MM.1S (cell line): ENCODE data around the gene LRP5.

ENCODE experiments used
- DNase-seq: peaks from one replicate; pipeline ENCODE4 v3.0.0-alpha.2; 2015
- H2AFZ ChIP-seq: fragments of 300-600 bp; sonication (generic); 2 replicates; pipeline ENCODE4 v1.6.0; 2016; ENCODE audit warnings: antibody characterized with exemption, low read length
- H3F3A ChIP-seq: fragments of 300-600 bp; sonication (generic); 2 replicates; pipeline ENCODE4 v1.6.1; 2016; ENCODE audit warnings: mild to moderate bottlenecking, antibody characterized with exemption, low read length, moderate library complexity, mixed read lengths; ENCODE audit not compliant: insufficient read depth
- H3K27ac ChIP-seq: fragments of 300-600 bp; sonication (generic); 2 replicates; pipeline ENCODE4 v1.5.1; 2016; ENCODE audit warnings: mild to moderate bottlenecking, low read length
- H3K27me3 ChIP-seq: fragments of 300-600 bp; sonication (generic); replicated peaks from 2 replicates; pipeline ENCODE4 v1.6.0; 2016; ENCODE audit warnings: low read length; ENCODE audit not compliant: insufficient read depth
- H3K36me3 ChIP-seq: fragments of 300-600 bp; sonication (generic); replicated peaks from 2 replicates; pipeline ENCODE4 v1.6.1; 2016; ENCODE audit warnings: mild to moderate bottlenecking, low read length, mixed read lengths; ENCODE audit not compliant: insufficient read depth
- H3K4me1 ChIP-seq: fragments of 300-600 bp; sonication (generic); 2 replicates; pipeline ENCODE4 v1.6.1; 2016; ENCODE audit warnings: low read length, mixed read lengths
- H3K4me2 ChIP-seq: fragments of 300-600 bp; sonication (generic); 2 replicates; pipeline ENCODE4 v1.6.0; 2016; ENCODE audit warnings: low read depth, low read length
- H3K4me3 ChIP-seq: fragments of 300-600 bp; sonication (generic); 2 replicates; pipeline ENCODE4 v1.5.1; 2016; ENCODE audit warnings: low read length, mixed read lengths
- H3K79me2 ChIP-seq: fragments of 300-600 bp; sonication (generic); 2 replicates; pipeline ENCODE4 v1.6.1; 2016; ENCODE audit warnings: mixed run types, low read length, mixed read lengths
- H3K9ac ChIP-seq: fragments of 300-600 bp; sonication (generic); 2 replicates; pipeline ENCODE4 v1.6.1; 2016; ENCODE audit warnings: low read length, mixed read lengths
- H3K9me2 ChIP-seq: fragments of 300-600 bp; sonication (generic); replicated peaks from 2 replicates; pipeline ENCODE4 v1.6.1; 2016; ENCODE audit warnings: mild to moderate bottlenecking, low read length, mixed read lengths; ENCODE audit not compliant: insufficient read depth
- H3K9me3 ChIP-seq: fragments of 300-600 bp; sonication (generic); replicated peaks from 2 replicates; pipeline ENCODE4 v1.6.1; 2016; ENCODE audit warnings: mild to moderate bottlenecking, low read length, mixed read lengths; ENCODE audit not compliant: insufficient read depth
- H4K20me1 ChIP-seq: fragments of 300-600 bp; sonication (generic); 2 replicates; pipeline ENCODE4 v1.6.1; 2016; ENCODE audit warnings: mild to moderate bottlenecking, low read length, moderate library complexity, mixed read lengths; ENCODE audit not compliant: insufficient read depth
- CTCF ChIP-seq: fragments of 300-600 bp; sonication (generic); IDR thresholded peaks from 2 replicates; pipeline ENCODE4 v1.5.1; 2016; ENCODE audit warnings: antibody characterized with exemption, low read length, mixed read lengths
- EZH2 ChIP-seq: fragments of 300-600 bp; sonication (generic); optimal IDR thresholded peaks from 2 replicates; pipeline ENCODE3; 2017; ENCODE audit warnings: low read depth, mild to moderate bottlenecking, antibody characterized with exemption, low read length, mixed read lengths
- EZH2phosphoT487 ChIP-seq: fragments of 300-600 bp; sonication (generic); IDR thresholded peaks from 2 replicates; pipeline ENCODE4 v1.6.1; 2018; ENCODE audit warnings: antibody characterized with exemption, low read length

LRP5 gene

DNA sequence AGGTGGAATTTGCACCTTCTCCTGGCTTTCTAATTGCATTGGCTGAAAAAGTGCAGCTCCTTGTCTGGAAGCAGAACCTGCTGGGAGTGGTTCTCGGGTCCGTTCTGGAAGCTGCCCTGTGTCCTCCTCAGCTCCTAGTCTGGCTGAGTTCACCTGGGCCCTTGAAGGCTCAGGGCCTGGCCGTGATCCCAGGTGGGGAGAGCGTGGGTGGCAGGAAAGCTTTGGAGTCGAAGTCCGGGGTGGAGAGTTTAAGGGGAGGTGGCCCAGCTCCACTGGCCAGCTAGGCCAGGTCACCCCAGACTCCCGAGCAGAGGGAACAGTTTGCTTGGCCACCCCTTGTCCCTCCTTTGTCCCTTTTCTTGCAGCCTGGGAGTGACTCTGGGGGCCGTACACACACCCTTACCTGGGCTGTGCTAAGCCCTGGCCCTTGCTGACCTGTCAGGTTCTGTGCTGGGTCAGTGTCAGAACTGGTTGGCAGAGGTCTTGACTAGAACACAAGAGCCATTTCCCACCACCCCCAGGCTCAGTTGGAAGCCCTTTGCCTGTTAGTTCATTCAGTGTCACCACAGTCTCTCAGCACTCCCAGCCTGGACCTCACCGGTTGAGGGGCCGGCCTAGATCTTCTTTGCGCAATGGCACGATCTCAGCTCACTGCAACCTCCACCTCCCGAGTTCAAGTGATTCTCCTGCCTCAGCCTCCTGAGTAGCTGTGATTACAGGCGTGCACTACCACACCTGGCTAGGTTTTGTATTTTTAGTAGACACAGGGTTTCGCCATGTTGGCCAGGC, 37.3 kb downstream of the LRP5 start:
- no peaks in the 10 kb centered on the region for H3K79me2 ChIP-seq
- H3K4me3 ChIP-seq = no peak overlapping the region
- H3K9me3 ChIP-seq = no peaks in the 10 kb centered on the region
- H2AFZ ChIP-seq = no peak overlapping the region
- no peaks in the 10 kb centered on the region for H4K20me1 ChIP-seq
- H3K9ac ChIP-seq = no peak overlapping the region
- H3K36me3 ChIP-seq = no peaks in the 10 kb centered on the region
- no peaks in the 10 kb centered on the region for H3F3A ChIP-seq
- no peak overlapping the region for H3K4me2 ChIP-seq
- H3K9me2 ChIP-seq = no peaks in the 10 kb centered on the region
- H3K27me3 ChIP-seq = no peaks in the 10 kb centered on the region
- H3K27ac ChIP-seq = no peak overlapping the region
- TF ChIP-seq EZH2 (no peak), CTCF (no peak), EZH2phosphoT487 (no peak)
- H3K4me1 ChIP-seq = no peaks in the 10 kb centered on the region
- DNase-seq = no peak

DNA sequence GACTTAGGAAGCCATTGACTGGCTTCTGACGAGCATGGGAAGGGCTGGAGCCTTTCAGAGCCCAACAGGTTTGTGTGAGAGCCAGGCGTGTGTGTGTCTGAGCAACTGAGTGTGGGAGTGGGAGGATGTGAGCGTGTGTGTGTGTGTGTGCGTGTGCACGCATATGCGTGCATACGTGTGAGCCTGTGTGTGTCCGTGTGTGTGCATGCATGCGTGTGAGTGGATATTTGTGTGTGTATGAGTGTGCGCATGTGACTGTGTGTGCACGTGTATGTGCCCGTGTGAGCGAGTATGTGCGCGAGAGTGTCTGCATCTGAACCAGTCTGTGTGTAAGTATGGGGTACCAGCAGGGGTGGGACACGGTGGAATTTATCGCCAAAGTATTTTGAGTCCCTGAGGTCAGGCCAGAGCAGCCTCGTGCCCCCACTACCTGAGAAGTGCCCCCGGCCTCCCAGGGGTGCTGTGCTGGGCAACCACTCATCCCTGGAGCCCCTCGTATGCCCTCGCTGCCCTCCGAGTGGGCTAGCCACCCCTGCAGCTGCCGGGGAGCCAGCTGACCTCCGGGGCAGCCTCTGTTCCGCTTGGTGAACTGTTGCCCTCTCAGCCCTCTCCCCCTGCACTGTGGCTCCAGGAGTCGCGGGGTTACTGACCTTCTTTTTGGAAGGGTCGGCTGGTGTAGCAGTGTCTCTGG, 38.5 kb downstream of the LRP5 start:
- DNase-seq = no peak
- no peaks in the 10 kb centered on the region for H3K9me2 ChIP-seq
- no peaks in the 10 kb centered on the region for H4K20me1 ChIP-seq
- H3K27ac ChIP-seq = no peak overlapping the region
- H3K9me3 ChIP-seq = no peaks in the 10 kb centered on the region
- H3K27me3 ChIP-seq = no peaks in the 10 kb centered on the region
- no peak for TF ChIP-seq EZH2
- TF ChIP-seq CTCF = no peak
- no peak for TF ChIP-seq EZH2phosphoT487
- H3F3A ChIP-seq = no peaks in the 10 kb centered on the region
- no peak overlapping the region for H3K4me2 ChIP-seq
- H3K79me2 ChIP-seq = no peaks in the 10 kb centered on the region
- H3K9ac ChIP-seq = no peak overlapping the region
- no peaks in the 10 kb centered on the region for H3K36me3 ChIP-seq
- H3K4me1 ChIP-seq = no peaks in the 10 kb centered on the region
- H3K4me3 ChIP-seq = no peak overlapping the region
- H2AFZ ChIP-seq = no peak overlapping the region

GRCh38 chr11:68351450-68352275, 39.3 kb downstream of the LRP5 start:
- Histone ChIP-seq H3K4me1 (no peaks in the 10 kb centered on the region), H3K9me2 (no peaks in the 10 kb centered on the region), H3K36me3 (no peaks in the 10 kb centered on the region), H3K4me3 (no peak overlapping the region), H3K4me2 (no peak overlapping the region), H3K79me2 (no peaks in the 10 kb centered on the region), H3F3A (no peaks in the 10 kb centered on the region), H3K9me3 (no peaks in the 10 kb centered on the region), H4K20me1 (no peaks in the 10 kb centered on the region), H3K27me3 (no peaks in the 10 kb centered on the region), H3K27ac (no peak overlapping the region), H3K9ac (no peak overlapping the region), H2AFZ (no peak overlapping the region)
- no peak for DNase-seq
- TF ChIP-seq CTCF = no peak
- TF ChIP-seq EZH2 = no peak
- TF ChIP-seq EZH2phosphoT487 = no peak
